Measurements from ENCODE around the gene PON2.
"Not testable (repeated sequence)": the region's sequence is repeated elsewhere in the genome, so short reads cannot be mapped to it uniquely, and the experiment has no call there.

The PON2 gene

GRCh38 chr7:95404316-95404865 lies 30.4 kb downstream of the PON2 start:
- no peak for DNase-seq

GRCh38 chr7:95398155-95398940 lies 36.5 kb downstream of the PON2 start:
- no peak for DNase-seq

- DNase-seq: no peak
Observed at GRCh38 chr7:95397381-95397780, 37.4 kb downstream of the PON2 start.

- no peak for DNase-seq
Observed at GRCh38 chr7:95396136-95397032, 38.4 kb downstream of the PON2 start, which contains the start of gene PON3. TSS of gene PON3 (minus strand) at chr7:95396375. CDS start at chr7:95396350, 25 bp downstream.

- no peak for DNase-seq
Observed at GRCh38 chr7:95395755-95396135, 39.1 kb downstream of the PON2 start.

- no peak for DNase-seq
Observed at GRCh38 chr7:95394370-95394769, 40.5 kb downstream of the PON2 start.

- no peak for DNase-seq
Observed at GRCh38 chr7:95391761-95392160, 43.1 kb downstream of the PON2 start.

GRCh38 chr7:95389516-95389915 lies 45.3 kb downstream of the PON2 start:
- no peak for DNase-seq

- not testable (repeated sequence) for DNase-seq
Observed at GRCh38 chr7:95379457-95379856, 55.4 kb downstream of the PON2 start.

- DNase-seq: peak; percentile 2
Observed at GRCh38 chr7:95376632-95377400, 58.0 kb downstream of the PON2 start.

GRCh38 chr7:95375591-95376257 lies 59.1 kb downstream of the PON2 start:
- no peak for DNase-seq

GRCh38 chr7:95373323-95373722 lies 61.5 kb downstream of the PON2 start:
- no peak for DNase-seq

GRCh38 chr7:95368235-95368634 lies 66.6 kb downstream of the PON2 start:
- no peak for DNase-seq

- DNase-seq: no peak
Observed at GRCh38 chr7:95367606-95368005, 67.2 kb downstream of the PON2 start.

GRCh38 chr7:95365151-95365550 lies 69.7 kb downstream of the PON2 start:
- DNase-seq: no peak

GRCh38 chr7:95357623-95358022 lies 77.2 kb downstream of the PON2 start:
- no peak for DNase-seq
